NT2/D1 (cell line): ENCODE results near the gene SOX5.

Experiments
- SUZ12 ChIP-seq: IDR thresholded peaks from 2 replicates; pipeline ENCODE4 v1.6.1; 2011; ENCODE audit not compliant: insufficient read length, insufficient read depth; ENCODE audit errors: extremely low read depth
- YY1 ChIP-seq: IDR thresholded peaks from 2 replicates; pipeline ENCODE4 v1.6.1; 2011; ENCODE audit not compliant: insufficient read length, insufficient read depth

- TF ChIP-seq SUZ12 (no peak), YY1 (no peak)
Observed at GRCh38 chr12:23611320-23611719, 338.1 kb downstream of the SOX5 start.
